Testis (tissue), 3 donors: ENCODE measurements around the gene SECISBP2L. TPM values are rescaled to one million over a fixed set of nuclear protein-coding genes. Genes with fewer than 3 reads are reported as not detected.

Source experiments
- DNase-seq: peaks from one replicate; pipeline ENCODE4 v3.0.0-alpha.2; 2019
- H3K27ac ChIP-seq, 2 donors: fragments of 200-600 bp; sonication (generic); one replicate each; pipeline ENCODE4 v1.5.1; 2019
- H3K27me3 ChIP-seq: fragments of 200-600 bp; sonication (generic); one replicate; pipeline ENCODE4 v1.5.1; 2019
- H3K36me3 ChIP-seq: fragments of 200-600 bp; sonication (generic); one replicate; pipeline ENCODE4 v1.5.1; 2017; ENCODE audit warnings: low read depth; ENCODE audit errors: missing control alignments
- H3K4me1 ChIP-seq: fragments of 200-600 bp; sonication (generic); one replicate; pipeline ENCODE4 v1.5.1; 2019
- H3K4me3 ChIP-seq, 2 donors: fragments of 200-600 bp; sonication (generic); one replicate each; pipeline ENCODE4 v1.5.1; 2017 to 2019
- H3K9me3 ChIP-seq: fragments of 200-600 bp; sonication (generic); one replicate; pipeline ENCODE4 v1.5.1; 2017
- POLR2A ChIP-seq: fragments of 450-650 bp; IDR thresholded peaks from one replicate; pipeline ENCODE4 v1.6.1; 2017; ENCODE audit warnings: antibody characterized with exemption, mild to moderate bottlenecking, moderate library complexity
- WGBS, 2 donors: methylation state at CpG; one replicate each; pipeline ENCODE4 v1.1.5; 2018; 5-methylcytosine and 5-hydroxymethylcytosine counted together
- intact Hi-C: fragments of 100-400 bp; cut with DNase I; formaldehyde crosslinking; loops from one replicate; pipeline ENCODE4 v1.15.1; 2023; ENCODE audit warnings: low total_unique reads
- polyA plus RNA-seq: library from polyadenylated mRNA; stranded (reverse); fragments of 350-450 nt; fragmentation: Illumina TruSeq; extraction: RNeasy Lipid Tissue Mini Kit (QIAGEN cat#74804); gene quantifications from one replicate; pipeline ENCODE4 v1.2.3, GENCODE V29; 2014; ENCODE audit warnings: low read depth, low replicate concordance; ENCODE audit not compliant: insufficient read depth
- total RNA-seq, 2 donors: library from RNA; depleted of rRNA; stranded (reverse); fragments of >200 nt; gene quantifications; one replicate each; pipeline ENCODE4 v1.2.3, GENCODE V29; 2016
- TF ChIP-seq, protein P1 (sequence below), 3 experiments: fragments of 450-650 bp in 2 of 3; fragments of 200-600 bp in 1 of 3; sonication (generic) in 1 of 3; IDR thresholded peaks; one replicate each; pipeline ENCODE4 v1.5.1; 2016 to 2019; ENCODE audit warnings: antibody characterized with exemption in 3 of 3, mild to moderate bottlenecking in 2 of 3, moderate library complexity in 1 of 3

The SECISBP2L gene
- total and polyA plus RNA-seq, 3 donors from 2014 or later: 29.2 to 76.1 (median 53.6) TPM

- Histone ChIP-seq H3K27ac (no peak overlapping the region), H3K4me1 (peaks cover 11% of the 10 kb centered on the region), H3K36me3 (no peaks in the 10 kb centered on the region), H3K4me3 (no peak overlapping the region), H3K27me3 (no peaks in the 10 kb centered on the region), H3K9me3 (no peaks in the 10 kb centered on the region)
- TF ChIP-seq, protein P1, sequence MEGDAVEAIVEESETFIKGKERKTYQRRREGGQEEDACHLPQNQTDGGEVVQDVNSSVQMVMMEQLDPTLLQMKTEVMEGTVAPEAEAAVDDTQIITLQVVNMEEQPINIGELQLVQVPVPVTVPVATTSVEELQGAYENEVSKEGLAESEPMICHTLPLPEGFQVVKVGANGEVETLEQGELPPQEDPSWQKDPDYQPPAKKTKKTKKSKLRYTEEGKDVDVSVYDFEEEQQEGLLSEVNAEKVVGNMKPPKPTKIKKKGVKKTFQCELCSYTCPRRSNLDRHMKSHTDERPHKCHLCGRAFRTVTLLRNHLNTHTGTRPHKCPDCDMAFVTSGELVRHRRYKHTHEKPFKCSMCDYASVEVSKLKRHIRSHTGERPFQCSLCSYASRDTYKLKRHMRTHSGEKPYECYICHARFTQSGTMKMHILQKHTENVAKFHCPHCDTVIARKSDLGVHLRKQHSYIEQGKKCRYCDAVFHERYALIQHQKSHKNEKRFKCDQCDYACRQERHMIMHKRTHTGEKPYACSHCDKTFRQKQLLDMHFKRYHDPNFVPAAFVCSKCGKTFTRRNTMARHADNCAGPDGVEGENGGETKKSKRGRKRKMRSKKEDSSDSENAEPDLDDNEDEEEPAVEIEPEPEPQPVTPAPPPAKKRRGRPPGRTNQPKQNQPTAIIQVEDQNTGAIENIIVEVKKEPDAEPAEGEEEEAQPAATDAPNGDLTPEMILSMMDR (IDR thresholded peaks at IDR 0.05): no peak
- TF ChIP-seq POLR2A: no peak
- intact Hi-C loops: no loop called here
- WGBS, 2 donors: 41 to 63% methylated on average over 4 of the region's 4 CpGs
- DNase-seq: no peak
Observed at GRCh38 chr15:49088996-49089395, 42.8 kb upstream of the SECISBP2L start.

DNA sequence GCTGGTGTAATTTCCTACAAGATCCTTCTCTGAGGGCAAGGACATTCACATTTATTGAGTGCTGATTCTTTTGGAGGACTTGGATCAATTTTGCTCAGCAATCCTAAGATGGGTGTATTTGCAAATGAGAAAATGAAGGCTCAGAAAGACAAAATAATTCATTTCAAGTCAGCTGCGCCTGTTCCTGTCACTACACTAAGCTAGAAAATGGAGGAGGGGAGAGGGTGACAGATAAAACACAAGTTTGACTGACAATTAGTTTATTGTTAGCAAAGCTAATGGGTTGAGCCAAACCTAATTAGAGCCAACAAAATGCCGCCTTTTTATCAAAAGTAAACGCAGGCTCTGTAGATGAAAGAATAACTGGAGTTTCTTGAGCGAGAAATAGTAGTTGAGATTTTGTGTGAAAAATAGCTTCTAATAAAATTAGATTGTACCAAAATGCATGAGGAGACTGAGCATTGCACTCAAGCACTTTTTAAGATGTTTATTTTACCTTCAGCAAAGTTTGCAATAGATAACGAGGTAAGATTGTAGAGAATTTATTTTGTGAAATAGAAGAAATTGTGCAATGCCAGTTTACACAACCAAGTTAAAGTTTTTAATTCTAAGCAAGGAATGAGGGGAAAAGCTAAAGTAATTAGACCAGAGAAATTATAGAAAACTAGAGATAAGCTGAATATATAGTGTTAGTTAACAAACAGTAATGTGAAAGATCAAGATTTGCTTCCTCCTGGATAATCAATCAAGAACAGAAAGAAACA, 39.6 kb upstream of the SECISBP2L start:
- no peak for TF ChIP-seq POLR2A
- TF ChIP-seq, protein P1 (IDR thresholded peaks at IDR 0.05): no peak
- H3K4me3 ChIP-seq: no peak overlapping the region
- no peak overlapping the region for H3K27ac ChIP-seq
- intact Hi-C loops: no loop called here
- H3K36me3 ChIP-seq: no peaks in the 10 kb centered on the region
- no peaks in the 10 kb centered on the region for H3K27me3 ChIP-seq
- no peaks in the 10 kb centered on the region for H3K9me3 ChIP-seq
- H3K4me1 ChIP-seq: peaks cover 7% of the 10 kb centered on the region
- 63 to 67% methylated on average over 5 of the region's 5 CpGs for WGBS, 2 donors
- DNase-seq: no peak

- no peaks in the 10 kb centered on the region for H3K36me3 ChIP-seq
- intact Hi-C loops: no loop called here
- H3K27ac ChIP-seq: no peak overlapping the region
- no peak for DNase-seq
- TF ChIP-seq POLR2A: no peak
- TF ChIP-seq, protein P1 (IDR thresholded peaks at IDR 0.05): no peak
- H3K4me1 ChIP-seq: peaks cover 7% of the 10 kb centered on the region
- 77 to 80% methylated on average over 3 of the region's 3 CpGs for WGBS, 2 donors
- H3K9me3 ChIP-seq: no peaks in the 10 kb centered on the region
- H3K4me3 ChIP-seq: no peak overlapping the region
- no peaks in the 10 kb centered on the region for H3K27me3 ChIP-seq
Observed at GRCh38 chr15:49084285-49084570, 38.0 kb upstream of the SECISBP2L start.

DNA sequence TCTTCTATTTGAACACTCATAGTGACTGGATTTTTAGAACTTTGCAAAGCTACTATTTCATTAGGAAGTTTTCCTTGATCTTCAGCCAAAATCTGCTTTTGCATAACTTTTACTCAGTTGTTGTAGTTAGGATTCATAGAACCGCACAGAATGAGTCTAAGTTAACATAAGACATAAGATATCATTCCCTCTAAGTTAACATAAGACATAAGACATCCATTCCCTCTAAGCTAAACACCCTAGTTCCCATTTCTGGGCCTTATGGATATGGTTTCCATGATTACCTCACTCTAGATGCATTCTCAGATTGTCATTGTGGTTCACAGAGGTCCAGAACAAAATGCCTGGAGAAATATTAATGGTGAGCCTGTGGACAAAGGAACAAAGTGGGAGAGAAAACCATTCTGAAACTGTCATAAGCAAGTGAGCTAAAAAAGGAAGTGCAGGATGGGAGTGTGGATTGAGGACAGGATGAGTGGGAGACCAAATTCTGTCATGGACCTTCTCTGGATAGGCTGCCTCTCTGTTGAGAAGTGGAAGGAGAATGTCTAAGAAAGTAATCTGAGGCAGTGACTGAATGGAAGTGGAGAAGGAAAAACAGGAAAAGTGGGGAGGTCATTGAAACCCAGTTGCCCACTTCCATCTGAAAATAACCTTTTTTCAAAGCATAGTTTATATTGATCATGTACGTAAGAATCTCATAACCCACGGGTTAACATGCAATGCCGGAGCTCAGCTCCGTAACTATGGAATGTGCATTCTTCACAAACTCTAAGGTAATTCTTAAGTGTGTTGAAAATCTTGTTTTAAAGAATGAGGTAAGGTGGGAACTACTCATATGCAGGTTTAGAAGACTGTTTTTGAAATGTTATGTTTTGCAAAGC, 37.4 kb upstream of the SECISBP2L start:
- WGBS, 2 donors: 94 to 95% methylated on average over 5 of the region's 5 CpGs
- Histone ChIP-seq H3K9me3 (no peaks in the 10 kb centered on the region), H3K27me3 (no peaks in the 10 kb centered on the region), H3K36me3 (no peaks in the 10 kb centered on the region), H3K4me1 (peaks cover 3% of the 10 kb centered on the region), H3K4me3 (no peak overlapping the region), H3K27ac (no peak overlapping the region)
- TF ChIP-seq, protein P1 (IDR thresholded peaks at IDR 0.05): no peak
- TF ChIP-seq POLR2A: no peak
- DNase-seq: no peak
- intact Hi-C loops: no loop called here
